CD4-positive, alpha-beta memory T cell (primary cell): ENCODE data around the gene CAMKMT. TPM values are rescaled to one million over a fixed set of nuclear protein-coding genes. Genes with fewer than 3 reads are reported as not detected.

Experiments
- CTCF ChIA-PET: fragments of 350-600 bp; sonication (Branson Sonifier 250); formaldehyde crosslinking; loops from one replicate; lab custom pipeline; 2021; ENCODE audit warnings: inconsistent platforms; ENCODE audit not compliant: partially characterized antibody; lab: Charles Lee
- POLR2A ChIA-PET: fragments of 350-600 bp; sonication (Branson Sonifier 250); formaldehyde crosslinking; loops from one replicate; lab custom pipeline; 2021; ENCODE audit not compliant: partially characterized antibody; lab: Charles Lee
- DNase-seq, 5 donors: peaks; one replicate each; pipeline versions ENCODE4 v3.0.0 to v3.0.0-alpha.2; 2020 to 2022; ENCODE audit warnings: mixed read lengths in 1 of 5
- H3K27ac ChIP-seq: one replicate; pipeline ENCODE4 v1.7.0; 2013; ENCODE audit warnings: low read depth, low read length
- H3K27me3 ChIP-seq: 2 replicates; pipeline ENCODE4 v1.7.0; 2013; ENCODE audit warnings: mild to moderate bottlenecking, low read length, moderate library complexity; ENCODE audit not compliant: insufficient read depth
- H3K36me3 ChIP-seq: 2 replicates; pipeline ENCODE4 v1.7.0; 2013; ENCODE audit warnings: mild to moderate bottlenecking, low read length, moderate library complexity; ENCODE audit not compliant: insufficient read depth
- H3K4me1 ChIP-seq: 2 replicates; pipeline ENCODE4 v1.7.0; 2013; ENCODE audit warnings: mild to moderate bottlenecking, low read length, moderate library complexity; ENCODE audit not compliant: insufficient read depth
- H3K4me3 ChIP-seq, 2 donors: one replicate each; pipeline ENCODE4 v1.7.0; 2013; ENCODE audit warnings: low read length in 2 of 2, mild to moderate bottlenecking in 1 of 2
- H3K9me3 ChIP-seq, 2 donors: one replicate each; pipeline ENCODE4 v1.7.0; 2013; ENCODE audit warnings: low read length in 2 of 2, control low read depth in 1 of 2; ENCODE audit not compliant: control insufficient read depth in 1 of 2
- H3K27ac Mint-ChIP-seq, 7 donors: one replicate each; pipeline ENCODE4 v1.8.0; 2020 to 2021; ENCODE audit warnings: mixed read lengths in 7 of 7, mild to moderate bottlenecking in 6 of 7, inconsistent platforms in 3 of 7, moderate library complexity in 3 of 7
- H3K27me3 Mint-ChIP-seq, 2 donors: one replicate each; pipeline ENCODE4 v1.8.0; 2020 to 2021; ENCODE audit warnings: mixed read lengths in 2 of 2
- H3K36me3 Mint-ChIP-seq, 2 donors: one replicate each; pipeline ENCODE4 v1.8.0; 2020 to 2021; ENCODE audit warnings: mixed read lengths in 2 of 2, inconsistent platforms in 1 of 2, mild to moderate bottlenecking in 1 of 2
- H3K4me1 Mint-ChIP-seq, 4 donors: one replicate each; pipeline ENCODE4 v1.8.0; 2020 to 2021; ENCODE audit warnings: mixed read lengths in 4 of 4, mild to moderate bottlenecking in 1 of 4
- H3K4me3 Mint-ChIP-seq, 8 donors: one replicate each; pipeline ENCODE4 v1.8.0; 2020 to 2021; ENCODE audit warnings: mixed read lengths in 8 of 8, mild to moderate bottlenecking in 7 of 8, moderate library complexity in 6 of 8, inconsistent platforms in 3 of 8
- H3K9me3 Mint-ChIP-seq, 8 donors: one replicate each; pipeline ENCODE4 v1.8.0; 2020 to 2021; ENCODE audit warnings: mixed read lengths in 8 of 8, mild to moderate bottlenecking in 5 of 8, inconsistent platforms in 3 of 8, moderate library complexity in 1 of 8
- intact Hi-C: fragments of 100-400 bp; cut with micrococcal nuclease; formaldehyde crosslinking; loops from one replicate; pipeline ENCODE4 v1.15.1; 2023
- polyA plus RNA-seq, 2 donors: library from polyadenylated mRNA; unstranded; fragments of 300-500 nt; fragmentation: Illumina TruSeq; gene quantifications; one replicate each; pipeline ENCODE4 v1.2.3, GENCODE V29; 2021
- total RNA-seq, 2 experiments: library from RNA; stranded (reverse); gene quantifications; one replicate each; pipeline ENCODE4 v1.2.3, GENCODE V29; 2021

CAMKMT gene
- total and polyA plus RNA-seq, 4 experiments from 2014 or later = 9.3 to 19.7 (median 15.7) TPM

GRCh38 chr2:44676379-44676778 is 314.6 kb downstream of the CAMKMT start:
- no peak for DNase-seq
- no peaks in the 10 kb centered on the region for H3K9me3 Mint-ChIP-seq
- H3K27me3 Mint-ChIP-seq = no peaks in the 10 kb centered on the region
- no peak overlapping the region for H3K27ac Mint-ChIP-seq
- peaks cover 2 to 3% of the 10 kb centered on the region in 2 donors for H3K36me3 Mint-ChIP-seq
- peaks cover 5 to 11% (median 8%) of the 10 kb centered on the region in 4 donors for H3K4me1 Mint-ChIP-seq
- Histone ChIP-seq H3K9me3 (no peaks in the 10 kb centered on the region), H3K4me3 (no peak overlapping the region), H3K36me3 (no peaks in the 10 kb centered on the region), H3K27me3 (no peaks in the 10 kb centered on the region), H3K27ac (no peak overlapping the region), H3K4me1 (peaks cover 6% of the 10 kb centered on the region)
- ChIA-PET POLR2A (no interaction called here), CTCF (no interaction called here)
- no peak overlapping the region for H3K4me3 Mint-ChIP-seq
- intact Hi-C loops = no loop called here

DNA sequence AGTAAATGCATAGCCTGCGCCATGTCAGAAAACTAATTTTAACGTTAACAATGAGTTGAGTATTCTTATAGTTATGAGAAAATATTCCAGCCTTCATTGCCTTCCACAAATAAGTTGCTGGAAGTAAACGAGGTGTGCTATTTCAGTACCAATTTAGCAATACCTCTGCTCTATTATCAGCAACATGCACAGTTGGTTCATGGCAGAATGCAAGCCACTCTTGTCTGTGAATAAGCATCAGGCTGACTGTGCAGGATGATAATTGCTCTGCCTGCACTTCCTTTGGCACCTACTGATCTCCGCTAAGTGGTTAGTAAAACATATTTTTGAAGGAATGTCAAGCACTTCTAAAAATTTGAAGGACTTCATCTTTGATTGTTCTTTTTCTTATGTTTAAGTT is 317.8 kb downstream of the CAMKMT start:
- intact Hi-C loops = no loop called here
- no peak overlapping the region for H3K4me3 Mint-ChIP-seq
- no peak overlapping the region for H3K4me3 ChIP-seq
- H3K36me3 Mint-ChIP-seq = peaks cover 2 to 3% of the 10 kb centered on the region in 2 donors
- CTCF ChIA-PET = no interaction called here
- no peaks in the 10 kb centered on the region for H3K27me3 ChIP-seq
- no peaks in the 10 kb centered on the region for H3K4me1 Mint-ChIP-seq
- no peaks in the 10 kb centered on the region for H3K9me3 Mint-ChIP-seq
- no peaks in the 10 kb centered on the region for H3K27me3 Mint-ChIP-seq
- no peaks in the 10 kb centered on the region for H3K9me3 ChIP-seq
- no peak overlapping the region for H3K27ac Mint-ChIP-seq
- H3K4me1 ChIP-seq = peaks cover 2% of the 10 kb centered on the region
- H3K36me3 ChIP-seq = no peaks in the 10 kb centered on the region
- no peak for DNase-seq
- no peak overlapping the region for H3K27ac ChIP-seq
- POLR2A ChIA-PET = no interaction called here

- DNase-seq = no peak
- Mint-ChIP-seq H3K9me3 (no peaks in the 10 kb centered on the region), H3K36me3 (peaks cover 2 to 3% of the 10 kb centered on the region in 2 donors), H3K4me1 (no peaks in the 10 kb centered on the region), H3K4me3 (no peak overlapping the region), H3K27ac (no peak overlapping the region), H3K27me3 (no peaks in the 10 kb centered on the region)
- intact Hi-C loops = no loop called here
- H3K27me3 ChIP-seq = no peaks in the 10 kb centered on the region
- no peaks in the 10 kb centered on the region for H3K4me1 ChIP-seq
- no peak overlapping the region for H3K4me3 ChIP-seq
- ChIA-PET CTCF (no interaction called here), POLR2A (no interaction called here)
- H3K27ac ChIP-seq = no peak overlapping the region
- H3K9me3 ChIP-seq = no peaks in the 10 kb centered on the region
- H3K36me3 ChIP-seq = no peaks in the 10 kb centered on the region
These were observed 318.2 kb downstream of the CAMKMT start for GRCh38 chr2:44679990-44680389.

- H3K36me3 Mint-ChIP-seq = peaks cover 2 to 3% of the 10 kb centered on the region in 2 donors
- Histone ChIP-seq H3K9me3 (no peaks in the 10 kb centered on the region), H3K27me3 (no peaks in the 10 kb centered on the region), H3K36me3 (no peaks in the 10 kb centered on the region), H3K27ac (no peak overlapping the region), H3K4me1 (no peaks in the 10 kb centered on the region), H3K4me3 (no peak overlapping the region)
- H3K27ac Mint-ChIP-seq = no peak overlapping the region
- CTCF ChIA-PET = no interaction called here
- peaks cover 0 to 2% (median 0%) of the 10 kb centered on the region in 4 donors for H3K4me1 Mint-ChIP-seq
- intact Hi-C loops = no loop called here
- H3K4me3 Mint-ChIP-seq = no peak overlapping the region
- no peak for DNase-seq
- no peaks in the 10 kb centered on the region for H3K9me3 Mint-ChIP-seq
- POLR2A ChIA-PET = no interaction called here
- H3K27me3 Mint-ChIP-seq = no peaks in the 10 kb centered on the region
These were observed 318.8 kb downstream of the CAMKMT start for GRCh38 chr2:44680424-44680971.

DNA sequence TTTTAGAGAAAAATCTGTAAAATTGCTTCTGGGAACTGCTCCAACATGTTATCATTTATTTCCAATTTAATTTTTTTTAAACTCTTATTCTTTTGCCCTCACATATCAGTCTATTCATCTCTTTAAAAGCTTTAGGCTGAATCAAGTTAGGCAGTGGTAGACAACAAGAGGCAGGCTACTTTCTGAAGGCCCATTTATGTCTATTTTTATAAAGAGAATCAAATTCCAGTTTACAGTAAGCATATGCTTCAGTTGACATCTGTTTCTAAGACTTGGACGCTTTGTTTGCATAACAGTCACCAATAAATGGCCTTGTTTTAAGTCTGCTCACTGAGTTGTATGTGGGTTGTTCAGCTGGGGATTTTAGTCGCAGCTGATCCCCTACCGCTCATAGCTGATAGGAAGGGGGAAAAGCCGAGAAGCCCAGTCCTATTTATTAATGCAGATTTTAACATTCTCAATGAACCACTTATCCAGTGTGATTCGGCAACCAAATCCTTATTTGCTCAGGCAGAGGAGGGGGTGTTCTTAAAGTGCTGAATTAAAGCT is 319.3 kb downstream of the CAMKMT start:
- Histone ChIP-seq H3K27me3 (no peaks in the 10 kb centered on the region), H3K4me1 (no peaks in the 10 kb centered on the region), H3K36me3 (no peaks in the 10 kb centered on the region), H3K4me3 (no peak overlapping the region), H3K9me3 (no peaks in the 10 kb centered on the region), H3K27ac (no peak overlapping the region)
- Mint-ChIP-seq H3K9me3 (no peaks in the 10 kb centered on the region), H3K27ac (no peak overlapping the region), H3K4me3 (no peak overlapping the region), H3K36me3 (peaks cover 2 to 3% of the 10 kb centered on the region in 2 donors), H3K4me1 (peaks cover 0 to 2% (median 0%) of the 10 kb centered on the region in 4 donors), H3K27me3 (no peaks in the 10 kb centered on the region)
- DNase-seq = no peak
- ChIA-PET POLR2A (no interaction called here), CTCF (no interaction called here)
- intact Hi-C loops = no loop called here

GRCh38 chr2:44682459-44682858 is 320.7 kb downstream of the CAMKMT start:
- Histone ChIP-seq H3K27me3 (no peaks in the 10 kb centered on the region), H3K4me3 (no peak overlapping the region), H3K4me1 (no peaks in the 10 kb centered on the region), H3K9me3 (no peaks in the 10 kb centered on the region), H3K36me3 (no peaks in the 10 kb centered on the region), H3K27ac (no peak overlapping the region)
- no peak for DNase-seq
- H3K27ac Mint-ChIP-seq = no peak overlapping the region
- POLR2A ChIA-PET = no interaction called here
- H3K4me3 Mint-ChIP-seq = no peak overlapping the region
- H3K27me3 Mint-ChIP-seq = no peaks in the 10 kb centered on the region
- H3K36me3 Mint-ChIP-seq = peaks cover 2 to 3% of the 10 kb centered on the region in 2 donors
- intact Hi-C loops = no loop called here
- CTCF ChIA-PET = interaction anchor here (0.9 kb wide), 1 partner anchor 9 kb away, joined by 3 read pairs; no protein-coding TSS in a partner anchor
- H3K9me3 Mint-ChIP-seq = no peaks in the 10 kb centered on the region
- H3K4me1 Mint-ChIP-seq = peaks cover 0 to 2% (median 0%) of the 10 kb centered on the region in 4 donors

DNA sequence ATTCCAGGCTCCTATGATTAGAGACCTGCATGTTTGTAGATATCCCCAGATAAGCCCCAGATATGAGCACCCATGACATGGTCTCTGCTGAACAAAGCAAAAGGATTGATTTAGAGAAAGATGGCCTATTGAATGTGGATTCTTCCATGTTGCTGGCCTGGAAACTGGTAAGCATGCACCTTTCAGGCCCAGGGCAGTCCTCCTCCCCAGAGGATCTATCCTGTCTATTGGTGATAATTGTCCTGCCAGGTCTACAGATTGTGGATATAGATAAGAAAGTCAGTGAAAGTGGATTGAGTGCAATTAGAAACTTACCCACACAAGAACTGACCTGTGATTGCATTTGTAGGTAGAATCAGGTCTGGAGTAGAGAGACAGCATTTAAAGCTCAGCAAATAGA is 322.8 kb downstream of the CAMKMT start:
- Mint-ChIP-seq H3K36me3 (no peaks in the 10 kb centered on the region), H3K4me1 (peaks cover 0 to 2% (median 0%) of the 10 kb centered on the region in 4 donors)
- CTCF ChIA-PET = no interaction called here

More for the DNA sequence above, 322.8 kb downstream of the CAMKMT start:
- no peak for DNase-seq
- no peaks in the 10 kb centered on the region for H3K27me3 ChIP-seq
- no peaks in the 10 kb centered on the region for H3K9me3 Mint-ChIP-seq
- H3K9me3 ChIP-seq = no peaks in the 10 kb centered on the region
- no peaks in the 10 kb centered on the region for H3K4me1 ChIP-seq
- POLR2A ChIA-PET = no interaction called here
- H3K4me3 ChIP-seq = no peak overlapping the region
- H3K4me3 Mint-ChIP-seq = no peak overlapping the region
- H3K27ac Mint-ChIP-seq = no peak overlapping the region
- intact Hi-C loops = no loop called here
- no peaks in the 10 kb centered on the region for H3K27me3 Mint-ChIP-seq
- no peaks in the 10 kb centered on the region for H3K36me3 ChIP-seq
- no peak overlapping the region for H3K27ac ChIP-seq
